Measurements from ENCODE around the gene ATP5ME. TPM values are rescaled to one million over a fixed set of nuclear protein-coding genes. Genes with fewer than 3 reads are reported as not detected.

The ATP5ME gene
- total and polyA plus RNA-seq, 2 experiments from 2014 or later = 177 to 1,438 TPM

GRCh38 chr4:629636-629914, 44.5 kb downstream of the ATP5ME start:
- Histone ChIP-seq H3K27ac (no peak overlapping the region), H3K4me3 (no peak overlapping the region), H3K36me3 (no peaks in the 10 kb centered on the region), H3K4me1 (ENCODE audit: low read depth) (no peaks in the 10 kb centered on the region), H3K27me3 (no peaks in the 10 kb centered on the region), H3K9me3 (ENCODE audit: low read depth) (no peaks in the 10 kb centered on the region)
- no peak for DNase-seq (ENCODE audit: low read depth in 1 of 2, low spot score in 1 of 2)
- TF ChIP-seq, protein P1, sequence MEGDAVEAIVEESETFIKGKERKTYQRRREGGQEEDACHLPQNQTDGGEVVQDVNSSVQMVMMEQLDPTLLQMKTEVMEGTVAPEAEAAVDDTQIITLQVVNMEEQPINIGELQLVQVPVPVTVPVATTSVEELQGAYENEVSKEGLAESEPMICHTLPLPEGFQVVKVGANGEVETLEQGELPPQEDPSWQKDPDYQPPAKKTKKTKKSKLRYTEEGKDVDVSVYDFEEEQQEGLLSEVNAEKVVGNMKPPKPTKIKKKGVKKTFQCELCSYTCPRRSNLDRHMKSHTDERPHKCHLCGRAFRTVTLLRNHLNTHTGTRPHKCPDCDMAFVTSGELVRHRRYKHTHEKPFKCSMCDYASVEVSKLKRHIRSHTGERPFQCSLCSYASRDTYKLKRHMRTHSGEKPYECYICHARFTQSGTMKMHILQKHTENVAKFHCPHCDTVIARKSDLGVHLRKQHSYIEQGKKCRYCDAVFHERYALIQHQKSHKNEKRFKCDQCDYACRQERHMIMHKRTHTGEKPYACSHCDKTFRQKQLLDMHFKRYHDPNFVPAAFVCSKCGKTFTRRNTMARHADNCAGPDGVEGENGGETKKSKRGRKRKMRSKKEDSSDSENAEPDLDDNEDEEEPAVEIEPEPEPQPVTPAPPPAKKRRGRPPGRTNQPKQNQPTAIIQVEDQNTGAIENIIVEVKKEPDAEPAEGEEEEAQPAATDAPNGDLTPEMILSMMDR (IDR thresholded peaks at IDR 0.05; ENCODE audit: low read depth, low read length) = no peak

GRCh38 chr4:628821-629635, 45.0 kb downstream of the ATP5ME start:
- Histone ChIP-seq H3K27ac (no peak overlapping the region), H3K27me3 (no peaks in the 10 kb centered on the region), H3K4me3 (no peak overlapping the region), H3K36me3 (no peaks in the 10 kb centered on the region), H3K4me1 (ENCODE audit: low read depth) (no peaks in the 10 kb centered on the region), H3K9me3 (ENCODE audit: low read depth) (no peaks in the 10 kb centered on the region)
- TF ChIP-seq, protein P1 (IDR thresholded peaks at IDR 0.05; ENCODE audit: low read depth, low read length) = no peak
- no peak for DNase-seq (ENCODE audit: low read depth in 1 of 2, low spot score in 1 of 2)

DNA sequence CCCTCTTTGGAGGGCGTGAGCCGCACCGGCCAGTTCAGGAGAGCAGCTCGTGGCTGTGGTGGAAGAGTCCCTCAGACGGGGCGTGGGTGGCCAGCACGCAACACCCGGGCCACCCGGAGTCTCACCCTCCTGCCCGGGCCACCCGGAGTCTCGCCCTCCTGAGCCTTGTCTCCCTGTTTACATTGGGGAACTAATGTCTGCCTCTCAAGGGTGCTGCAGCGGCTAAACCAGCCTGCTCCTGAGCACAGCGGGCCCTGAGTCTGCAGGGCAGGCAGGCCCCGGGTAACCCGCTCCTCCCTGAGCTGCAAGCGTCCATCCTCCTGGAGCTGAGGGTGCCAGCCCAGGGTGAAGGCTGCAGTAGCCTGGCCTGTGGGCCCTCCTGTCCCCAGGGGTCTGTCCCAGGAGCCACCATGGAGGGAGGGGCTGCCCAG, 45.8 kb downstream of the ATP5ME start:
- Histone ChIP-seq H3K4me3 (no peak overlapping the region), H3K27ac (no peak overlapping the region), H3K4me1 (ENCODE audit: low read depth) (no peaks in the 10 kb centered on the region), H3K36me3 (no peaks in the 10 kb centered on the region), H3K9me3 (ENCODE audit: low read depth) (no peaks in the 10 kb centered on the region), H3K27me3 (no peaks in the 10 kb centered on the region)
- TF ChIP-seq, protein P1 (IDR thresholded peaks at IDR 0.05; ENCODE audit: low read depth, low read length) = no peak
- DNase-seq (ENCODE audit: low read depth in 1 of 2, low spot score in 1 of 2) = no peak

- no peaks in the 10 kb centered on the region for H3K9me3 ChIP-seq (ENCODE audit: low read depth)
- no peaks in the 10 kb centered on the region for H3K27me3 ChIP-seq
- TF ChIP-seq, protein P1 (IDR thresholded peaks at IDR 0.05; ENCODE audit: low read depth, low read length) = no peak
- H3K4me3 ChIP-seq = no peak overlapping the region
- no peak overlapping the region for H3K27ac ChIP-seq
- H3K36me3 ChIP-seq = no peaks in the 10 kb centered on the region
- no peak for DNase-seq (ENCODE audit: low read depth in 1 of 2, low spot score in 1 of 2)
- H3K4me1 ChIP-seq (ENCODE audit: low read depth) = no peaks in the 10 kb centered on the region
Observed at GRCh38 chr4:627347-628125, 46.5 kb downstream of the ATP5ME start.

DNA sequence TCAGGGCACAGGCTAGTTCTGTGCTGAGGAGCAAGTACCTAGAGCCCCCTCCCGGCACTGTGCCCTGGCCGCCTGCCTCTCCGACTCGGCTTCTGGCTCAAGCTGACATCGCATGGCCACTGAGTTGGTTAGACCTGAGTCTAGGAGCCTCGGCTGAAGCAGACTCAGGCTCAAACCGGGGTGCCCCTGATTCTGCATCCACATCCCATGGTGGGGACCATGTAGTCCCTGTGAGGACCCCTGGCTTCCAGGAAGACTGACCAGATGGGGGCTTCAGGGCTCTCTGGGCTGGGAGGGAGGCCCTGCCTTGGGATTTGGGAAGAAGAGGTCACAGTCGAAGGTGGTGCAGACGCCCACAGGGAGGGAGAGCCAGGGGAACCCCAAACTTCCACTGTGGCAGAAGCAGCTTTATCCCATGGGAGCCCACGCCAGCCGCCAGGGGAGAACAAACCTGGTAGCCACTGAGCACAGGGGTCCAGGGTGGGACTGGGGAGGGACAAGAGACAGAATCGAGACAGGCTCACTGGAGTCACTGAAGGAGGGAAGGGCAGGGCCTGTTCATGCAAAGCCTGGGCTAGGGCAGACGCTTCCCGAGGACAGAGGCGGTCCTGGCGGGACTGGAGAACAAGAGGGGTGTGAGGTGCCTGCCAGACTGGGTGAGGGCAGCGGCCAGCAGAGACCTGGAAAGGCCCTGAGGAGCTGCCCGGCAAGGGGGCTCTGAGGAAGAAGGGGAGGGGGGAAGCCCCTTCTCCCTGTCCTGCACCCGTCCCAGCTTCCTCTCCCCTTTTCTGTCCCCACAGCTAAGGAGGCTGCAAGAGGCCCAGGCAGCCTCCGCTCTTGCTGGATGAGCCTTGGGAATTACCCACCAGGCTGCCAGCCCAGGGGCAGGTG, 47.6 kb downstream of the ATP5ME start:
- Histone ChIP-seq H3K4me1 (ENCODE audit: low read depth) (no peaks in the 10 kb centered on the region), H3K9me3 (ENCODE audit: low read depth) (no peaks in the 10 kb centered on the region), H3K27me3 (no peaks in the 10 kb centered on the region), H3K4me3 (no peak overlapping the region), H3K27ac (no peak overlapping the region), H3K36me3 (no peaks in the 10 kb centered on the region)
- no peak for DNase-seq (ENCODE audit: low read depth in 1 of 2, low spot score in 1 of 2)
- TF ChIP-seq, protein P1 (IDR thresholded peaks at IDR 0.05; ENCODE audit: low read depth, low read length) = no peak
